Right lobe of liver (tissue), 4 donors: ENCODE measurements around the gene PITPNM3.
"Not testable (repeated sequence)": the region's sequence is repeated elsewhere in the genome, so short reads cannot be mapped to it uniquely, and the experiment has no call there.

ENCODE experiments used
- CTCF ChIP-seq, 4 donors: fragments of 200-600 bp in 3 of 4; fragments of 450-650 bp in 1 of 4; IDR thresholded peaks; one replicate each; pipeline versions ENCODE4 v1.5.1 to v1.8.0; 2016 to 2022; ENCODE audit warnings: antibody characterized with exemption in 4 of 4, mild to moderate bottlenecking in 2 of 4
- POLR2A ChIP-seq: fragments of 450-650 bp; IDR thresholded peaks from one replicate; pipeline ENCODE4 v1.6.1; 2017; ENCODE audit warnings: antibody characterized with exemption, mild to moderate bottlenecking
- donor health status: DM: no; HTN: no; CAD: no.
- donor health status: DM: no; HTN: no; CAD: no.
- donor health status: DM: no; HTN: yes; CAD: no.

GRCh38 chr17:6482796-6483195 lies 73.6 kb downstream of the PITPNM3 start:
- not testable (repeated sequence) for TF ChIP-seq POLR2A; CTCF (IDR thresholded peaks at IDR 0.05)
